Stimulated activated CD8-positive, alpha-beta memory T cell treated with anti-CD3 and anti-CD28 coated beads, Interleukin-2, amount 100 ng/mL, for 48 hours (primary cell): ENCODE measurements around the gene SIGLEC14.
A peak's percentile ranks its signal among the peaks of the same experiment; 100 is the strongest.
"Not testable (repeated sequence)": the region's sequence is repeated elsewhere in the genome, so short reads cannot be mapped to it uniquely, and the experiment has no call there.

Experiments used
- DNase-seq, 2 donors: peaks; one replicate each; pipeline ENCODE4 v3.0.0-alpha.2; 2020; ENCODE audit warnings: low read depth in 2 of 2

Gene SIGLEC14

DNA sequence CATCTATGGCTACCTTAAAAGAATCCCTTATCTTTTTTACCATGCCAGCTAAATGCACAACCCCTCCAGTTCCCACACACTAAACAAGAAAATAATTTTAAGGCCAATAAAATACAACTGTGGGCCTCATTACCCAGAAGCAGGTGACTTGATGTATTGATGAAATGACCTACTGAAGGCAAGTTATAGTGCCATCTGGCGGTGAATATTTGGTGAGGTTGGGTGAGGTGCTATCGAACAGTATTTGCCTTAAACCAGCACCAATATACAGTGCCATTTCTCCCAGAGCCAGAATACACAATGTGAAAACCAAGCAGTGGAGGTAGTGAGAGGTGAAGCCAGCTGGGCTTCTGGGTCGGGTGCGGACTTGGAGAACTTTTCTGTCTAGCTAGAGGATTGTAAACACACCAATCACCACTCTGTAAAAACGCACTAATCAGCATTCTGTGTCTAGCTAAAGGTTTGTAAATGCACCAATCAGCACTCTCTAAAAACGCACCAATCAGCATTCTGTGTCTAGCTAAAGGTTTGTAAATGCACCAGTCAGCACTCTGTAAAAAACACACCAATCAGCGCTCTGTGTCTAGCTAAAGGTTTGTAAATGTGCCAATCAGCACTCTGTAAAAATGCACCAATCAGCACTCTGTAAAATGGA lies 29.4 kb upstream of the SIGLEC14 start:
- not testable (repeated sequence) for DNase-seq

DNA sequence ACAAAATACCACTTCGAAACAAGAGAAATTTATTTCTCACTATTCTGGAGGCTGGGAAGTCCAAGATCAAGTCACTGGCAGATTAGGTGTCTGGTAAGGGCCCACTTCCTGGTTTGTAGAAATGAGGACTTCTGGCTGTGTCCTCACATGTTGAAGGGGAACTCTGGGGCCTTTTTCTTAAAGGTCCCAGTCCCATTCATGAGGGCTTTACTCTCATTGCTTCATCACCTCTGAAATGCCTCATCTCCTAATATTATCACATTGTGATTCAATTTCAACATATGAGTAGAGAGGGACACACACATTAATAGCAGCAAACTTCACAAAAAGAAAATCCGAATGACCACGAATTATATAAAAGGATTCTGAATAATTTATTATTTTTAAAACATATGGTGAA lies 21.6 kb upstream of the SIGLEC14 start:
- DNase-seq, result no peak

DNA sequence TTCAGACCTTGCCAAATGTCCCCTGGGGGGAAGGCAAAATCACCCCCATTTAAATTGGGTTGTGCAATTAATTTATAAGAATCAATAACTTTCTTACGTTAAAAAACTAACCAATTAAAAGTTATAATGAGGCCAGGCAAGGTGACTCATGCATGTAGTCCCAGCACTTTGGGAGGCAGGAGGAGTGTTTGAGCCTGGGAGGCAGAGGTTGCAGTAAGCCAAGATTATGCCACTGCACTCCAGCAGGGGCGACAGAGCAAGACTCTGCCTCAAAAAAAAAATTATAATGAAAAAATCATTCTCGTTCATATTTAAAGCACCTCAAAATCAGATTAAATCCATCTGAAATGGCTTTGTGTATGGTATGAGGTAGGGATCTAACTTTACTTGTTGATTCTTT lies 18.4 kb upstream of the SIGLEC14 start:
- no peak for DNase-seq

DNA sequence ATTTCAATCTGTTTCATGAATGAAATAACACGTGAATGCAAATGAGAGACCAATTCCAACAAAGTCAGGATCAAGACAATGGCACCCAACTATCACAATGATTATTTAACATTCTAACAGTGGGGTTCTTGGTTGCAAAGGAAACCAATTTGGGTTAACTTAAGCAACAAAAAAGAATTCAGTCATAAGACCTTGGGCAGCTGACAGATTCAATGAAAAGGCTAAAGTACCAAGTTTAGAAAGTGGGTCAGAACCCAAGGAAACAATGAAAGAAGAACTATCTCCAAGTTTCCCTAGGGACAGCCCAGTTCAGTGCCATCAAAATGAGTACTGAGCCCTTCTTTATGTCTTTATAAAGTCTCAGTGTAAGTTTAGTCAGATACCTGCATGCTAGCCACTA lies 17.5 kb upstream of the SIGLEC14 start:
- no peak for DNase-seq

DNA sequence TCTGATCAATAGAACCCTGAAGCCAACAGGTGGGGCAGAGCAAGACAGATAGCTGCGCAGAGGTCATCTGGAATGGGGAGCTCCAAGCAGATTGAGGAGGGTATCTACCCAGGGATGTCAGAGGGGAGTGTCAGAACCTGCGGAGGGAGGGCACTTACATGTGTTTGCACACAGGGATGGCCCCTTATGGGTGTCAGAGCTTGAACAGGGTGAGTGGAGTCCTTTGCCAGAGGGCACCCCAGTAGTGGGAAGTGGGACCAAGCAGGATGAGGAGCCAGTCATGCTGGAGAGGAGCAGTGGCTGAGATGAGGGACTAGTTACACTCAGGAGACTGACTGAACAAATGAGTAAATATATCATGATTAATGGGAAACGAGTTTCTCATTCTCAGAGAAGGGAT lies 17.0 kb upstream of the SIGLEC14 start:
- no peak for DNase-seq

DNA sequence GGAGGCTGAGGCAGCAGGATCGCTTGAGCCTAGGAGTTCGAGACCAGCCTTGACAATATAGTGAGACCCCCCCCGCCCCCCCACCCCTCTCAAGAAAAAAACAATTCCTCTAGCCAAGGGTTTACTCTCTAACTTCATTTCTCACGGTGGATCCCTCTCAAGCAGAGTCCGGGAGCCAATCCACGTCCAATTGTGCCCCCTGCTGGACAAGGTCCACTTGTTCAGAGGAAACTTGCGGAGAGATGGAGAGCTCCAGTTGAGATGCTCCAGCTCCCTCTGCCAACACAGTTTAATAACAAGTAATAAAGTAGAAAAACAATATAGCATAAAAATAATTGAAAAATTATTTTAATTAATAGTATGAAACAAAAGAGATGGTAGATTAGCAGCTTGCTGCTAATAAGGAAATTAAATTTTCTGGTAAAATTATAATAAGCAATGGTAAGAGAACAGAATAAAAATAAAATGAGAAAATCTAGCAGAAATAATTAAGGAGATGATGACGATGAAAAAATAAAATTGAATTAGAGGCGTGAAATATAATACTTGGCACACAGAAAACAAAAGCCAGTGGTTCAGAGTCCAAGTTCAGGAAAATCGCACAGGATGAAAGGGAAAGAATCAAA lies 14.5 kb upstream of the SIGLEC14 start:
- peak; percentile 45 to 49 for DNase-seq

DNA sequence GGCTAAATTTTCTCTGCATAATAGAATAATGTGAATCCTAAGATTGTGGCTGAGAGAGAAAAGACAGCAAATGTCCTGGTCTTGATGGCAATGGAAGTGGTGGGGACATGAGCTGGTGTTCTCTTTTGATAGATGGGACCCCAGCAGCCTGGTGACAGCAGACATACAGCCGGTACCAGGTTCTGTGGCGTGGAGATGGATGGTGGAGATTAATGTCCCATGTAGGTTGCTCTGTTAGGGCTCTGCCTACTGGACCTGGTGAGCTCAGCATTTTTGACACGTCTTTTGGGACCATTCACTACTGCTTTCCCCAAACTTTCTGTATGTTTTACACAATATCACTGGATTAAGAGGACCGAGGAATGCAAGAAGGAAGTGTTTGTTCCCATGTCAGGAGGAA lies 8.2 kb upstream of the SIGLEC14 start:
- DNase-seq, result no peak

DNA sequence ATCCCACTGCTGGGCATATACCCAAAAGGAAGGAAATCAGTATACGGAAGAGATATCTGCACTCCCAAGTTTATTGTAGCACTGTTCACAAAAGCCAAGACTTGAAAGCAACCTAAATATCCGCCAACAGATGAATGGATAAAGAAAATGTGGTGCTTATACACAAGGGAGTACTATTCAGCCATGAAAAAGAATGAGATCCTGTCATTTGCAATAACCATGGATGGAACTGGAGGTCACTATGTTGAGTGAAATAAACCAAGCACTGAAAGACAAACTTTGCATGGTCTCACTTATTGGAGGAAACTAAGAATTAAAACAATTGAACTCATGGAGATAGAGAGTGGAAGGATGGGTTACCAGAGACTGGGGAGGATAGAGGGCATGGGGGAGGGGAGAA lies 6.5 kb upstream of the SIGLEC14 start:
- no peak for DNase-seq

DNA sequence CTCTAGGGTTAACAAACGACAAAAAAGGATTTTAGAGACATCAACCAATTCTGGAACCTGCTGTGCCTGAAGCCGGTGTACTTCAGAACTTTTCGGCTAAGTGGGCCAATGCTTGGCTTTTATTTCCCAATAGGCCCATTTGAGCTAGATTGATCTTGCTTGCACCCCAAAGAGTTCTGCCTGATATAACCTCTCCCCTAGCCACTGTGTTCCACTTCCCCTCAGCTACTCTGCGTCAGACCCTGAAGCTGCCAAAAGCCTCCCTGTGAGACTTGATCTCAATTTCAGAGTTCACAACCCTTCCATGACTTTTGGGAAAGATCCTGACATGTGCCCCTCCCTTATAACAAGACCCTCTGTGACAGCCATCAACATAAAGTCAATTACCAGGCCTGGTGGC lies 5.6 kb upstream of the SIGLEC14 start:
- DNase-seq, result no peak

DNA sequence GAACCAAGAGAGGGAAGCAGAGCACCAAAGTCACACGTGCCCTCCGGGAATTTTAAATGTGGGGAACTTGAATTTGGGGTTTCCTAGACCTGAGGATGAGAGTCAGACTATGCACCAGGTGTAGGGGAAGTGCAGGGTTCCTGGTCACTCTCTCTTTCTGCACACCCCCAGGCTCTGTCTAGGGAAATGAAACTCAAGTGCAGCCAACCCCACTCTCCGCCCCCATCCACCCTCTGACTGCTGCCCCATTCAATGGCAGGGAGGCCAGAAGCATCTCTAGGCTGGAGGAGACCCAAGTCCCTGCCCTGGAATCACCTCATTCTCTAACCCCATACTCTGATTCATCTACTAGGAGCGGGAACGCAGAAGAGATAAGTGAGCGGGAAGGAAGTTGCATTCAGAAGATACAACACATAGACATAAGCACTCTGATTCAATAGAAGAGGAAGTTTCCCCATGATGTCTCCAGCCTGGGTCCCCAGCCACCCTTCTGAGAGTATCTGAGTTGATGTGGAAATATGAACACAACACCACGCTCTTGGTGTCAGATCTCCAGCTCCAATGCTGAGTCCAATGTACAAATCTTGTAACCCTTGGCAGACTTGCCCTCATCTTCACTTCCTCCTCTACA lies 4.7 kb upstream of the SIGLEC14 start:
- no peak for DNase-seq

DNA sequence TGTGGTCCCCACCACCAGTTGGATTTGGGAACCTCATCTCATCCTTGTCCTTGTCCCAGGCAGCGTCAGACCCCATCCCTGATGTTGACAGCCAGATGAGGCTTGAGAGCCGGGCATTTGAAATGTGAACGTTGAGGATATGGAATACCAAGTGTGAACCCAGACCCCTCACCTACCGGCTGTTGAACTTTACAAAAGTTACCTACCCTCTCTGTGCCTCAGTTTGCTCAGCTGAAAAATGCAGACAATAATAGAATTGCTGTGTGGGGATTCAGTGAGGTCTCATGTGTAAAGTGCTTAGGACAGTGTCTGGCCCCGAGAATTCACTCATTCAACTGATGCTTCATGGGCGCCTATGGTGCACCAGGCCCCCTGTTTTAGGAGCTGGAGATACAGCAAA lies 693 bp upstream of the SIGLEC14 start:
- no peak for DNase-seq

DNA sequence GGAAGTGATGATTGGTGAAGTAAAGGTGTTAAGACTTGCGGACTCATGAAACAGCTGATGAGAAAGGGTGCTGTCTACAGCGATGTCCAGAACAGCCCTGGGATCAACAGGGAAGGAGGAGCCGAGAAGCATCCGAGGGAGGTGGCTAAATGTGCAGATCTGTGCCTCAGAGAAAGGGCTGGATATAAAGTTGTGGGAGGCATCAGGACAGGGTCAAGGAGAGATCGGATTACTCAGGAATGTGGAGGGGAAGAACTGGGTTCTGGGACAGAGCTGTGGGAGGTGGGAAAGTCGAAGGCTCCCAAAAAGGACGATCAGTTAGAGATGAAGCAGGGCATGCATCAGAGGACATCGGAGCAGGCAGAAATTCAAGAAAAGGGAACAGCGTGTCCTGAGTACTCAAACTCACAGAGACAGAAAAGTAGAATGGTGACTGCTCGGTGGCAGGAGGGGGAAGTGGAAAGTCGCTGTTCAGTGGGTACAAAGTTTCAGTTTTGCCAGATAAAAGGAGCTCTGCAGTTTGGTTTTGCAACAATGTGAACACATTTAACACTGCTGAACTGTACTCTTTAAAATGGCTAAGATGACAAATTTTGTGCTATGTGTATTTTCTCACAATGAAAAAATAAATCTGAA lies 1.9 kb downstream of the SIGLEC14 start:
- no peak for DNase-seq

DNA sequence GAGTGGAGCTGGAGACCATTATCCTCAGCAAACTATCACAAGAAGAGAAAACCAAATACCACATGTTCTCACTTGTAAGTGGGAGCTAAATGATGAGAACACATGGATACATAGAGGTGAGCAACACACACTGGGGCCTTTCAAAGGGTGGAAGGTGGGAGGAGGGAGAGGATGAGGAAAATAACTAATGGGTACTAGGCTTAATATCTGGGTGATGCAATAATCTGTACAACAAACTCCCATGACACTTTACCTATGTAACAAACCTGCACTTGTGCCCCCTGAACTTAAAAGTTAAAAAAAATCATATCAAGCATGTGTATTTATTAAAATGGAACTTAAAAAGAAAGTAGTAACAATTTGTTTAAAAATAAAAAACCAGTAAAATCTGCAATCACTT lies 5.0 kb downstream of the SIGLEC14 start:
- DNase-seq, result no peak

DNA sequence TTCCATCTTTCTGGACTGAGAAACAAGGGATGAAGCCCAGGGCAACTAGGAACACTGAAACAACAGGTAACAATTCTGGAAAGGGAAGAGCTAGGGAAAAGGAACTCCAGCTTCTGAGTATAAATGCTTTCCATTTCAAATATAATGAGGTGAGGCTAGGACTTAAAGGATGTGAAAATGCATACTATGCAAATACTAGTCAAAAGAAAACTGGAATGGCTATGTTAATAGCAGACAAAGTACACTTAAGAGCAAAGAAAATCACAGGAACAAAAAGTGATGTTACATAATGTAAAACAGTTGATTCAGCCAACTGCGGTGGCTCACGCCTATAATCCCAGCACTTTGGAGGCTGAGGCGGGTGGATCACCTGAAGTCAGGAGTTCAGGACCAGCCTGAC lies 6.2 kb downstream of the SIGLEC14 start:
- DNase-seq, result no peak

DNA sequence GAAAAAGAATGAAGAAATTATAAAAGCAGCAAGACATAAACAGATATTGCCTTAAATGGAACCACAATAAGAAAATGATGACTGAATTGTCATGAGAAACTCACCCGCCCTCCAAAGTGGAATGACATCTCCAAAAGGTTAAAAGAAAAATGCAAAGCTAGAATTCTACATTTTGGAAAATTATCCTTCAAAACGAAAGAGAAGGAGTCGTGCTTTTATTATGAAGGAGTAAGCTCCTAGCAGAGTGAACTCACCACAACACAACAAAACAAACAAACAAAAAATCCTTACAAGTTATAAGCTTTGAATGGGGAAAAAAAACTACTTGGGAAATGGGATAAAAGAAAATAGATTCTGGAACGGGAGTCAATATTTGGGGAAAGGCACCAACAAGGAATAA lies 6.7 kb downstream of the SIGLEC14 start:
- no peak for DNase-seq

DNA sequence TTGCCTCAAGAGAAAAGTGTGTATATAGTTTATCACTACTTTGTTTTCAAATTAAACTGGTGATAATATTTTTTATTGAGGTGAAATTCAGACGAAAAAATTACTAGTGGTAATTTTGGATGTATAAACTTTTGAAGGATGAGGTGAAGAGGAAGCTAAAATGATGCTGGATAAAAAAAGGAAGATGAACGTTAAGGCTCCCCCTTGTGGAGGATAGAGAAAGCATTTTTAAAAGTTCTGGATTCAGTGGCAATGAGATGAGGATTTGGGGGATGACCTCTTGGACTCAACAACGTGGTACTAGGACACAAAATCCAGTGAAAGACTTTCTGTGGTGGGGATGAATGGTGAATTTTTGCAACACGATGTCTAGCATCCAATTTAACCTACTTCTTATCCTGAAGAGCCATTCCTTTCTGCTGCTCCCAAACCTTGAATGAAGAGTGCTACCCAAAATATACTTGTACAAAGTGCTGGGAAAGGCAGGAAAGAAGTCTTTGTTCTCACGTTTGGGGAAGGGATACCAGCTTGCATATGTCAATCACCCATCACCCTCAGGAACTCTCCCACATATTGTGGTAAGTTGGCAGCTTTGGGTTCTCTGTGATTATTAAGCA lies 9.2 kb downstream of the SIGLEC14 start:
- no peak for DNase-seq

DNA sequence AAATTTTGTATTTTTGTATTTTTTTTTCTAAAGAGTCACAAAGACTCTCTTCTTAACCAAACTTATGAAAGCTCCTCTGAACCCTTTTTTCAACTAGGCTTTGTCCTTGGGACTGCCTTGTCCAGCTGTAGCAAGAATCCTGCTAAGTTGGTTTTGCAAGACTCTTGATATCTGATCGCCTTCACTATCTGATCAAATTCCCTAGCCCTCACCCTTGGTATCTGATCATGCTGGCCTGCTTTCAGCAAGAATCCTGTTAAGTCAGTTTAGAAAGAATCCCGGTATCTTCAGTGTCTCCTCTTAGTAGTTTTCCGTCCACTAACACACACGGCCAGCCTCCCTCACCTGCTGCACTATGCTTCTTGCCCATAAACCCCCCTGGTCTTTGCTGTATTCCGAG lies 14.5 kb downstream of the SIGLEC14 start:
- DNase-seq, result no peak

DNA sequence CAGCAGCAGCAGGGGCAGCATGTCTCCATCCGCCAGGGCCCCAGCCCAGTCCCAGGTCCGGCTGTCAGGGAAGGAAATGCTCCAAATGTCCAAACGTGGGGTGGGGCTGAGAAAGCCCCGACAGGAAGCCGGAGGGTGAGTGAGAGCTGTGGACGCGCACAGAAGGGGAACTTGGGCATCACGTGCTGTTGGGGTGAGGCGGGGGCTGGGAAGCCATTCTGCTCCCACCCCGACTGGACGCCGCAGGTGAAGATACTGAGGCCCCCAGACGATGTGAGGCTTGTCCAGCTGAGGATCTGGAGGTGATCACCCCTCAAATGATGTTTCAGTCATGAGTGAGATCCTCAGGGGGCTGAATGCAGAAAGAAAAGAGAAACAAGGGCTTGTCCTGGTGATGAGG lies 16.3 kb downstream of the SIGLEC14 start, which contains the start of gene SIGLEC5:
TSS of gene SIGLEC5 (minus strand) at position 87 of the 400 bp plus-strand sequence. CDS start at position 21, 66 bp downstream.
- not testable (repeated sequence) for DNase-seq

DNA sequence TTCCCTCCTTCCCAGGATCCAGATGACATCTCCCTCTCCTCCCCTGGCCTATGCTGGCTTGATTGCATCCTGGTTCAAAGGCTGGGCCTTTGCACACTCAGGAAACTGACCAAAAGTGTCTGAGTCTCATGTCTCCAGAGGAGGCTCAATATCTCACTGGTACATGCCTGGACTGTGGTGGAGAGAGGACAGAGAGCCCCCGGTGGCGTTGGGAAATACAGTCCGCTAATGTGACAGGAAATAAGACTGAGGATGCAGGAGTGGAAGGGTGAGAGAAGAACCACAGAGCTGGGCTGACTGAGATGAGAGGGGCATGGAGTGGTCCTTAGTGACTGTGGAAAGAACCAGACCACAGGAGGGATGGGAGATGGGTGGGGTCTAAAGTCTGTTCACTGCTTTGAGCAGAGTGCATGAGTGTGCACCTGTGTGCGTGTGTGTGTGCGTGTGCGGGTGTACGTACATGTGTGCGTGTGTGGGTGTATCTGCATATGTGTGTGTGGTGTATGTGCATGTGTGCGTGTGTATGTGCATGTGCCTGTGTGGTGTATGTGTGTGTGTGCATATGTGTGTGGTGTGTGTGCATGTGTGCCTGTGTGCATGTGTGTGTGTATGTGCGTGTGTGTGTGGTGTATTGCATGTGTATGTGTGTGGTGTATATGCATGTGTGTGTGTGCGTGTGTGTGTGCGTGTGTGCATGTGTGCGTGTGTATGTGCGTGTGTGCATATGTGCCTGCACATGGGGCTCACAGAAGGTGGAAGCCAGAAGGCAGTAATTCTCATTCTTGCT lies 18.3 kb downstream of the SIGLEC14 start:
- DNase-seq, result no peak

DNA sequence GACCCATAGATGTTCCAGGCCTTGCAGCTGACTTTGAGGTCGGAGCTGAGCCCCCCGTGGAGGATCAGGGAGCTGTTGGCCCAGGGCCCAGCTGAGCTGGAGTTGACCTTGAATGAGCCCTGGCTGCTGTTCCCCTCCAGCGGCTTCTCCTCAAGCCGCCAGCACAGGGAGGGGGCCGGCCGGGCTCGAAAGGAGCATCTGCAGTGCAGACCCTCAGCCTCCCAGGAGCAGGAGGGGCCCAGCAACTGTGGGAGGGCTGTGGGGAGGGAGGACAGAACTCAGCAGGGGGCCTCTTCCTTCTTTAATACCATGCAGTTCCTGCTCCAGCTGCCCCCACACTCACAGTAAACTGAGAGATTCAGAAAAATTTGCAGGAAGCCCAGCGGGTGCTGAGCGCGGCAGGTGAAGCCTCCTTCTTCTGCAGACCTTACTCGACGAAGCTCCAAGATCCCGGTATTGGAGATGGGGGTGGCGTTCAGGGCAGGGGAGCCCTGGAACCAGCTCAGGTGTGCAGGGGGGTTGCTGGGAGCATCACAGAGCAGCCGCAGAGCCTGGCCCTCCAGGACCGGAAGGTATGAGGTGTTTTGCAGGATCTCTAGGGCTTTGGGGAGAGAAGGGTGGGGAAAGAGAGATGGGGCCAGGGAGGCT lies 19.0 kb downstream of the SIGLEC14 start:
- no peak for DNase-seq

DNA sequence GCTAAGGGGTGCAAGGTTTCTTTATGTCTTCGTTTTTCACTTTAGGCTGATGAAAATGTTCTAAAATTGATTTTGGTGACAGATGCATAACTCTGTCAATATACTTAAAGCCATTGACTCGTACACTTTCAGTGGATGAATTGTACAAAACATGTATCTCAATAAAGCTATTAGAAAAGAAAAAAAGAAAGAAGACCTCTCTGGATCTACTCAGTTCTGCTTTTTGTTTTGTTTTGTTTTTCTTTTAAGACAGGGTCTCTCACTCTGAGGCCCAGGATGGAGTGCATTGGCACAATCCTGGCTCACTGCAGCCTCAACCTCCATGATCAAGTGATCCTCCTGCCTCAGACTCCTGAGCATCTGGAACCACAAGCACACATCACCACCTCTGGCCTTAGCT lies 19.9 kb downstream of the SIGLEC14 start:
- DNase-seq, result no peak
